Breast epithelium (tissue), 3 donors: ENCODE data around the gene TMEM240.

ENCODE experiments used
- POLR2A ChIP-seq: fragments of 450-650 bp; IDR thresholded peaks from one replicate; pipeline ENCODE4 v1.6.1; 2016; ENCODE audit warnings: antibody characterized with exemption, mild to moderate bottlenecking, moderate library complexity
- TF ChIP-seq, protein P1 (sequence below), 3 donors: fragments of 450-650 bp; IDR thresholded peaks; one replicate each; pipeline ENCODE4 v1.5.1; 2016 to 2017; ENCODE audit warnings: antibody characterized with exemption in 3 of 3, mild to moderate bottlenecking in 3 of 3, moderate library complexity in 3 of 3

DNA sequence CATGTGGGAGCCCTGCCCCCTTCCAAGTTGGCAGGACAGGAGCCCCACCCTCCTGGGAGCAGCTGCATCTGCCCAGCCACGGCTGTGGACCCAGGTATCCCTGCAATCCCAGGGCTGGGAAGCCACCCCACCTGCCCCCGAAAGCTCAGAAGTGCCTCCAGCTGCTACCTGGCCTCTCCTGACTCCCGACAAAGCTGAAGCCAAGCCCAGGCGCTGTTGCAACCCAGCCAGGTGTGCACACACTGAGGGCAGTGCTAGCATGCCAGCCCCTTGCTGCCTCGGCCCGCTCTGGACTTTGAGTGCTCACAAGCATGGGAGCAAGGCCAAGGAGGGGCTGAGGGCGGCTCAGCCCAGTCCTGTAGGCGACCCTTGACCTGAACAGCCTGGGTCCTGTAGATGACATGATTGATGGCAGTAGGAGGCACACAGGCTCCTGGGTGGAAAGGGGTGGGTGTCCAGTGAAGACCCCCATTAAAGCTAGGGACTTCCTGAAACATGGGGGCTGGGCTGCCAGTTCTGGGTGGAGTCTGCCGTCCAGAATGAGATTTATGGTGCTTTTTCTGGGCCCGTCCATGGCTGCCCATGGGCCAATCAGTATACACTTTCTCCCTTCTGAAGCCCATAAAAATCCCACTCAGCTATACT, 37.1 kb upstream of the TMEM240 start:
- TF ChIP-seq, protein P1, sequence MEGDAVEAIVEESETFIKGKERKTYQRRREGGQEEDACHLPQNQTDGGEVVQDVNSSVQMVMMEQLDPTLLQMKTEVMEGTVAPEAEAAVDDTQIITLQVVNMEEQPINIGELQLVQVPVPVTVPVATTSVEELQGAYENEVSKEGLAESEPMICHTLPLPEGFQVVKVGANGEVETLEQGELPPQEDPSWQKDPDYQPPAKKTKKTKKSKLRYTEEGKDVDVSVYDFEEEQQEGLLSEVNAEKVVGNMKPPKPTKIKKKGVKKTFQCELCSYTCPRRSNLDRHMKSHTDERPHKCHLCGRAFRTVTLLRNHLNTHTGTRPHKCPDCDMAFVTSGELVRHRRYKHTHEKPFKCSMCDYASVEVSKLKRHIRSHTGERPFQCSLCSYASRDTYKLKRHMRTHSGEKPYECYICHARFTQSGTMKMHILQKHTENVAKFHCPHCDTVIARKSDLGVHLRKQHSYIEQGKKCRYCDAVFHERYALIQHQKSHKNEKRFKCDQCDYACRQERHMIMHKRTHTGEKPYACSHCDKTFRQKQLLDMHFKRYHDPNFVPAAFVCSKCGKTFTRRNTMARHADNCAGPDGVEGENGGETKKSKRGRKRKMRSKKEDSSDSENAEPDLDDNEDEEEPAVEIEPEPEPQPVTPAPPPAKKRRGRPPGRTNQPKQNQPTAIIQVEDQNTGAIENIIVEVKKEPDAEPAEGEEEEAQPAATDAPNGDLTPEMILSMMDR (IDR thresholded peaks at IDR 0.05): no peak
- TF ChIP-seq POLR2A: no peak
